Dendritic cell treated with granulocyte-macrophage colony-stimulating factor and Interleukin-4, amounts not matched to agents 40 ng/mL and 50 ng/mL, for 4 days (primary cell): ENCODE measurements around the gene CHAMP1.

ENCODE experiments used
- H3K27ac Mint-ChIP-seq: one replicate; pipeline ENCODE4 v1.8.0; 2022; ENCODE audit warnings: mild to moderate bottlenecking, mixed read lengths
- H3K27me3 Mint-ChIP-seq: one replicate; pipeline ENCODE4 v1.8.0; 2022; ENCODE audit warnings: mild to moderate bottlenecking, mixed read lengths
- H3K36me3 Mint-ChIP-seq: one replicate; pipeline ENCODE4 v1.8.0; 2022; ENCODE audit warnings: low read depth, mixed read lengths
- H3K4me1 Mint-ChIP-seq: one replicate; pipeline ENCODE4 v1.8.0; 2022; ENCODE audit warnings: low read depth, mixed read lengths
- H3K4me3 Mint-ChIP-seq: one replicate; pipeline ENCODE4 v1.8.0; 2022; ENCODE audit warnings: mild to moderate bottlenecking, moderate library complexity, mixed read lengths
- H3K9me3 Mint-ChIP-seq: one replicate; pipeline ENCODE4 v1.8.0; 2022; ENCODE audit warnings: mixed read lengths
- intact Hi-C: fragments of 100-400 bp; cut with micrococcal nuclease; formaldehyde crosslinking; loops from one replicate; pipeline ENCODE4 v1.15.0; 2022

CHAMP1 gene

DNA sequence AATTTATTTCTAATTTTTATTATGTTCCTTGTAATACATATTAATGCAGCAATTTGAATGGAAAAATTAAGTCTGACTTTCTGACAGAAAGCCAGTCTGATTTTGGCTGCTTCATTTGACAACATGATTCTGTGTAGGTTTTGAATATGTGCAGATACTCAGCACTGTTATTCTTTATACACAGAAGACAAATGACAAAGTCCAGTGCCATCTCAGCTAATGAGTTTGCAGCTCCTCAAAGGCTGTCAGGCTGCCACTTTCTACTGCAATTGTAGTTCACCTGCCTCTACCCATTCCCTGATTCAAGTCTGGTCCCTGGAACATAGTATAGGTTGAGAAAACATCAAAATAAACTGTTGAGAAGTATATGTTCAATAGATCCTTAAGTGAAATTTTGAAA, 2.9 kb upstream of the CHAMP1 start:
- H3K4me3 Mint-ChIP-seq: no peak overlapping the region
- intact Hi-C loops: no loop called here
- H3K27ac Mint-ChIP-seq: no peak overlapping the region

GRCh38 chr13:114311908-114312307, 2.4 kb upstream of the CHAMP1 start:
- H3K4me3 Mint-ChIP-seq: no peak overlapping the region
- H3K36me3 Mint-ChIP-seq: peaks cover 16% of the 10 kb centered on the region
- H3K27ac Mint-ChIP-seq: no peak overlapping the region
- no peaks in the 10 kb centered on the region for H3K9me3 Mint-ChIP-seq
- intact Hi-C loops: no loop called here
- peaks cover 27% of the 10 kb centered on the region for H3K4me1 Mint-ChIP-seq
- no peaks in the 10 kb centered on the region for H3K27me3 Mint-ChIP-seq

More for the DNA sequence above, 2.9 kb upstream of the CHAMP1 start:
- Mint-ChIP-seq H3K27me3 (no peaks in the 10 kb centered on the region), H3K9me3 (no peaks in the 10 kb centered on the region), H3K4me1 (peaks cover 22% of the 10 kb centered on the region), H3K36me3 (peaks cover 16% of the 10 kb centered on the region)

DNA sequence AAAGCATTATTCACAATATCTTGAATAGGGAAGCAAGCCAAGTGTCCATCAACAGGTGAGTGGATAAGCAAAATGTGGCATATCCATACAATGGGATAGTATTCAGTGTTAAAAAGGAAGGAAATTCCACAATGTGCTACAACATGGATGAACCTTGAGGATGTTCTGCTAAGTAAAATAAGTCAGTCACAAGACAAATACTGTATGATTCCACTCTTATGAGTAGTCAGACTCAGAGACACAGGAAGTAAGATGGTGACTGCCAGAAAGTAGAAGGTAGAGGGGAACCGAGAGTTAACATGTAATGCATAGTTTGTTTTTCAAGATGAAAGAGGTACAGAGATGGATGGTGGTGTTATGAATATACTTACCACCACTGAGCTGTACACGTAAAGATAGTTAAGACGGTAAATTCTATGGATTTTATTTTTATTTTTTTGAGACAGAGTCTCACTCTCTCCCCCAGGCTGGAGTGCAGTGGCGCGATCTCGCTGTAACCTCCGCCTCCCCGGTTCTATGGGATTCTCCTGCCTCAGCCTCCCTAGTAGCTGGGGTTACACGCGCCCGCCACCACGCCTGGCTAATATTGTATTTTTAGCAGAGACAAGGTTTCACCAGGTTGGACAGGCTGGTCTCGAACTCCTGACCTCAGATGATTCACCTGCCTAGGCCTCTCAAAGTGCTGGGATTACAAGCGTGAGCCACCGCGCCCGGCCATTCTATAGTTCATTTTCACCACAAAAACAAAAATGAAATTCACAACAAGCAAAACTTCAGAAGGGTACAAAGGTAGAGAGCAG, 1.0 kb upstream of the CHAMP1 start:
- H3K4me1 Mint-ChIP-seq: peaks cover 39% of the 10 kb centered on the region
- H3K27me3 Mint-ChIP-seq: no peaks in the 10 kb centered on the region
- peak overlapping the region; percentile 97 for H3K27ac Mint-ChIP-seq
- peak overlapping the region; percentile 80 for H3K4me3 Mint-ChIP-seq
- intact Hi-C loops: no loop called here
- no peaks in the 10 kb centered on the region for H3K9me3 Mint-ChIP-seq
- peaks cover 13% of the 10 kb centered on the region for H3K36me3 Mint-ChIP-seq

DNA sequence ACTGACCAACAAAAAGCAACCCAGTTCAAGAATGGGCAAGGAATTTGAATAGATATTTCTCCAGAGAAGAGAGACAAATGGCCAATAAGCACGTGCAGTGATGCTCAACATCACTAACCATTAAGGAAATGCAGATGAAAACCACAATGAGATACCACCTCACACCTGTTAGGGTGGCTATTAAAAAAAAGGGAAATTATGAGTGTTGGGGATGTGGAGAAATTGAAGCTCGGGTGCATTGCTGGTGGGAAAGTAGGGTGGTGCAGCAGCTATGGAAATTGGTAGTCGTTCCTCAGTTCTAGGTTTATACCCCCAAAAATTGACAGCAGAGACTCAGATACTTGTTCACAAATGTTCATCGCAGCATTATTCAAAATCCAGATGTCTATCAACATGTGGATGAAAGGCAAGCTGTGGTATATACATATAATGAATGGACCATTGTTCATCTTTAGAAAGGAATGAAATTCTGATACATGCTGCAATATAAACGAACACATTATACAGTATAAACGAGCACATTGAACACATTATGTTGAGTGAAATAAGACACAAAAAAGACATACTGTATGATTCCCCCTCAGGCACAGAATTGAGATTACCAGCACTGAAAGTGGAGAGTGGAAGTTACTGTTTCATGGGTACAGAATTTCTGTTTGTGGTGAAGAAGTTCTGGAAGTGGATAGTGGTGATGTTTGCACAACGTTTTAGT, 927 bp downstream of the CHAMP1 start:
- Mint-ChIP-seq H3K4me3 (peak overlapping the region; percentile 80), H3K9me3 (no peaks in the 10 kb centered on the region), H3K4me1 (peaks cover 58% of the 10 kb centered on the region), H3K36me3 (peaks cover 24% of the 10 kb centered on the region), H3K27ac (peak overlapping the region; percentile 97), H3K27me3 (no peaks in the 10 kb centered on the region)
- intact Hi-C loops: no loop called here

DNA sequence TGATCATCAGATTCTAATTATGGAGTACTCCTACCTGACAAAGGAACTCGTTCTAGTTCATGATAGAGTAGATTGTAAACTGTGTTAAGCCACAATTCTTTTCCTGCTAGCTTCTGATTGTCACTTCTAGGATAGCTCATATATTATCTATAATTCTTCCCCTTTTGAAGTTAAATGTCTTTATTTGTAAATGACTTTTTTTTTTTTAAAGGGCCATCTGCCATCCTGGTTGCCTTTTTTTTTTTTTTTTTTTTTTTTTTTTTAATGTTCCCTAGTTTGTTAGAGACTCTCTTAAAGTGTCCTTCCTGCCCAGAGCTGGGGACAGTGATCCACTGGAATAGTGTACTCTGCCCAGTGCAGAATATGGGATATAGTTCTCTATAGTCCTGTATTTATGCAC, 4.3 kb downstream of the CHAMP1 start:
- no peaks in the 10 kb centered on the region for H3K27me3 Mint-ChIP-seq
- peaks cover 61% of the 10 kb centered on the region for H3K4me1 Mint-ChIP-seq
- H3K4me3 Mint-ChIP-seq: no peak overlapping the region

DNA sequence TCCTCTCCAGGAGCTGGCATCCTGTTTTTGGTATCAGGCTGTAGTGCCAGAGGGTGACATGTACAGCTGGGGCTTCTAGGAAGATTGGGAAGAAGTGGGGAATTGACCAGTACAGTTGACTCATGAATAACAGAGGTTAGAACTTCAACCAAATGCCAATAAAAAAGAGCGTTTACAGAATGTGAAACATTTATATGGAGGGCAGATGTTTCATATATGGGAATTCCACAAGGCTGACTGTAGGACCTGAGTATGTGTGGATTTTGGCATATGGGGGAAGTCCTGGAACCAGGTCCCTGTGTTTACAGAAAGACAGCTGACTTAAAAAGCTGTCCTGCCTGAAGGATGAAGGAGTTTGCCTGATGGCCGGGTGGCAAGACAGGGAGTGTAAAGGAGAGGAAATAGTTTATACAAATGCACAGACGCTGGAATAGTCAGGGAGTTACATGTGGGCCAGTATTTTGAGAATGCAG, 5.2 kb downstream of the CHAMP1 start:
- peaks cover 63% of the 10 kb centered on the region for H3K4me1 Mint-ChIP-seq
- H3K27me3 Mint-ChIP-seq: no peaks in the 10 kb centered on the region
- peaks cover 67% of the 10 kb centered on the region for H3K36me3 Mint-ChIP-seq
- H3K4me3 Mint-ChIP-seq: no peak overlapping the region
- H3K9me3 Mint-ChIP-seq: no peaks in the 10 kb centered on the region
- no peak overlapping the region for H3K27ac Mint-ChIP-seq
- intact Hi-C loops: no loop called here

More for the DNA sequence above, 4.3 kb downstream of the CHAMP1 start:
- intact Hi-C loops: no loop called here
- Mint-ChIP-seq H3K9me3 (no peaks in the 10 kb centered on the region), H3K27ac (peak overlapping the region; percentile 27), H3K36me3 (peaks cover 58% of the 10 kb centered on the region)

DNA sequence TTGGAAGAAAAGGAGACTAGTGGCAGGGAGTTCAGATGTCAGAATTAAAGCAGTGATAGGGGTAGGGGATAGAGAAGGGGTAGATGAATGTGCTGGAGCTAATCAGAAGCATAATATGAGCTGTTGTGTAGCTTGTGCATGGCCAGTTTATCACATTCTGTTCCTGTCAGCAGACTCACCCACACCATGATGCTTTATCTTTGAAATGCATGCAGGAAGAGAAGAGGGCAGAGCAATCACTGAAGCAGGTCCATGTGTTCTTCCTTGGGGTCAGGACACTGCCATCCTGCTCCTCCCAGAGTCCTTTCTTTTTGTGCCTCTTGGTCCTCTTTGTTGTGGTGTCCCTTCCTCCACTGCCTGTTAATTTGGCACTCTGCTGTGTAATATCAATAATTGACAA, 5.8 kb downstream of the CHAMP1 start:
- peaks cover 68% of the 10 kb centered on the region for H3K36me3 Mint-ChIP-seq

GRCh38 chr13:114321256-114321655, 7.0 kb downstream of the CHAMP1 start:
- H3K27me3 Mint-ChIP-seq: no peaks in the 10 kb centered on the region
- peaks cover 76% of the 10 kb centered on the region for H3K36me3 Mint-ChIP-seq
- H3K27ac Mint-ChIP-seq: no peak overlapping the region
- no peaks in the 10 kb centered on the region for H3K9me3 Mint-ChIP-seq
- H3K4me3 Mint-ChIP-seq: no peak overlapping the region
- intact Hi-C loops: no loop called here
- peaks cover 70% of the 10 kb centered on the region for H3K4me1 Mint-ChIP-seq

More for the DNA sequence above, 5.8 kb downstream of the CHAMP1 start:
- Mint-ChIP-seq H3K9me3 (no peaks in the 10 kb centered on the region), H3K27me3 (no peaks in the 10 kb centered on the region), H3K4me3 (no peak overlapping the region), H3K27ac (no peak overlapping the region), H3K4me1 (peaks cover 65% of the 10 kb centered on the region)
- intact Hi-C loops: no loop called here

DNA sequence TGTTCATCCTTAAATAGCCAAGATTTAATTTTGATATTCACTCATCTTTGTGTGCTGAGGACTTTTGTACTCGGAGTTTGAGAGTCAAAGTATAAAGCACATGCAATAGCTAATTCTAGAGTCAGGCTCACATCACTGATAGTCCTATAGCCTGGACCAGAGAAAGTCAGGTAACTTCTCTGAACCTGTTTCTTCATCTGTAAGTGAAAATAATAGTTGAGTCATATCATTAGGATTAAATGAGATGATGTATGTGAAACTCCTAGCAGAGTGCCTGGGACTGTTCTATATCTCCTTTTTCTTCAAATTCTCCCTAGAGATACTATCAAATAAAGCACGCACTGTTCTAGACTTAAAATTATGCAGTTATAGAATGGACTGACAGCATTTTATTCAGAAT, 9.0 kb downstream of the CHAMP1 start:
- Mint-ChIP-seq H3K9me3 (peaks cover 8% of the 10 kb centered on the region), H3K27me3 (no peaks in the 10 kb centered on the region), H3K4me3 (no peak overlapping the region), H3K27ac (no peak overlapping the region), H3K36me3 (peaks cover 80% of the 10 kb centered on the region), H3K4me1 (peaks cover 61% of the 10 kb centered on the region)
- intact Hi-C loops: no loop called here

DNA sequence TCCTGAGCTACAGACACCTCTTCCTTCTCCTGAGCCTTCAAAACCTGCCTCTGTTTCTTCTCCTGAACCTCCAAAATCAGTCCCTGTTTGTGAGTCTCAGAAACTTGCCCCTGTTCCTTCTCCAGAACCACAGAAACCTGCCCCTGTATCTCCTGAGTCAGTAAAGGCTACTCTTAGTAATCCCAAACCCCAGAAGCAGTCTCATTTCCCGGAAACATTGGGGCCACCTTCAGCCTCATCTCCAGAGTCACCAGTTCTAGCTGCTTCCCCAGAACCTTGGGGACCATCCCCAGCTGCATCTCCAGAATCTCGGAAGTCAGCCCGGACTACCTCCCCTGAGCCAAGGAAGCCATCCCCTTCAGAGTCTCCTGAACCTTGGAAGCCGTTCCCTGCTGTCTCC, 10.0 kb downstream of the CHAMP1 start:
- peaks cover 8% of the 10 kb centered on the region for H3K9me3 Mint-ChIP-seq
- intact Hi-C loops: no loop called here
- H3K27ac Mint-ChIP-seq: peak overlapping the region; percentile 5
- H3K4me1 Mint-ChIP-seq: peaks cover 52% of the 10 kb centered on the region
- H3K4me3 Mint-ChIP-seq: no peak overlapping the region
- H3K27me3 Mint-ChIP-seq: no peaks in the 10 kb centered on the region
- peaks cover 87% of the 10 kb centered on the region for H3K36me3 Mint-ChIP-seq

DNA sequence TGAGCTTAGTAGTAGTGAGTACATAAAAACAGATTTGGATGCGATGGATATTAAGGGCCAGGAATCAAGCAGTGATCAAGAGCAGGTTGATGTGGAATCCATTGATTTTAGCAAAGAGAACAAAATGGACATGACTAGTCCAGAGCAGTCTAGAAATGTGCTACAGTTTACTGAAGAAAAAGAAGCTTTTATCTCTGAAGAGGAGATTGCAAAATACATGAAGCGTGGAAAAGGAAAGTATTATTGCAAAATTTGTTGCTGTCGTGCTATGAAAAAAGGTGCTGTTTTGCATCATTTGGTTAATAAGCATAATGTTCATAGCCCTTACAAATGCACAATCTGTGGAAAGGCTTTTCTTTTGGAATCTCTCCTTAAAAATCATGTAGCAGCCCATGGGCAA, 11.4 kb downstream of the CHAMP1 start:
- Mint-ChIP-seq H3K36me3 (peaks cover 77% of the 10 kb centered on the region), H3K27ac (peak overlapping the region; percentile 5), H3K27me3 (no peaks in the 10 kb centered on the region), H3K4me3 (no peak overlapping the region), H3K9me3 (peaks cover 8% of the 10 kb centered on the region), H3K4me1 (peaks cover 38% of the 10 kb centered on the region)
- intact Hi-C loops: no loop called here

- peaks cover 8% of the 10 kb centered on the region for H3K9me3 Mint-ChIP-seq
- peaks cover 54% of the 10 kb centered on the region for H3K36me3 Mint-ChIP-seq
- peaks cover 33% of the 10 kb centered on the region for H3K4me1 Mint-ChIP-seq
- intact Hi-C loops: no loop called here
- H3K27me3 Mint-ChIP-seq: no peaks in the 10 kb centered on the region
- H3K4me3 Mint-ChIP-seq: no peak overlapping the region
- peak overlapping the region; percentile 24 for H3K27ac Mint-ChIP-seq
Measured at GRCh38 chr13:114328034-114328433, 13.7 kb downstream of the CHAMP1 start.

GRCh38 chr13:114328595-114328994, 14.3 kb downstream of the CHAMP1 start:
- intact Hi-C loops: no loop called here
- Mint-ChIP-seq H3K27ac (no peak overlapping the region), H3K4me1 (peaks cover 33% of the 10 kb centered on the region), H3K4me3 (no peak overlapping the region), H3K9me3 (peaks cover 8% of the 10 kb centered on the region), H3K27me3 (no peaks in the 10 kb centered on the region), H3K36me3 (peaks cover 49% of the 10 kb centered on the region)

- no peak overlapping the region for H3K4me3 Mint-ChIP-seq
- no peak overlapping the region for H3K27ac Mint-ChIP-seq
- intact Hi-C loops: no loop called here
- H3K27me3 Mint-ChIP-seq: no peaks in the 10 kb centered on the region
- H3K4me1 Mint-ChIP-seq: peaks cover 24% of the 10 kb centered on the region
- peaks cover 34% of the 10 kb centered on the region for H3K36me3 Mint-ChIP-seq
- H3K9me3 Mint-ChIP-seq: peaks cover 8% of the 10 kb centered on the region
Measured at GRCh38 chr13:114330086-114330485, 15.8 kb downstream of the CHAMP1 start.
